SU-DHL-6 (cell line): ENCODE results near the gene IL12RB2.

Source experiments
- CTCF ChIP-seq: fragments of 200-600 bp; sonication (generic); IDR thresholded peaks from one replicate; pipeline ENCODE4 v1.5.1; 2017; ENCODE audit warnings: antibody characterized with exemption, mild to moderate bottlenecking, low read length, moderate library complexity; ENCODE audit not compliant: insufficient read depth, poor library complexity, severe bottlenecking
- EZH2phosphoT487 ChIP-seq: fragments of 200-600 bp; sonication (generic), shearing (Covaris generic); conservative IDR thresholded peaks from 2 replicates; pipeline ENCODE4 v1.6.1; 2018; ENCODE audit warnings: mild to moderate bottlenecking, antibody characterized with exemption, low read length, moderate library complexity, mixed read lengths

- no peak for TF ChIP-seq CTCF
- no peak for TF ChIP-seq EZH2phosphoT487
Observed at GRCh38 chr1:67306547-67306946, 1.1 kb upstream of the IL12RB2 start.
